ENCODE measurements around the gene BSN. TPM values are rescaled to one million over a fixed set of nuclear protein-coding genes. Genes with fewer than 3 reads are reported as not detected.

Gene BSN
- total RNA-seq, 1 experiment from 2014 or later, result 0.87 TPM

GRCh38 chr3:49602877-49603411 lies 48.7 kb downstream of the BSN start:
- H3K27me3 ChIP-seq (ENCODE audit: control insufficient read depth, insufficient read depth, low read length), result no peaks in the 10 kb centered on the region
- ChIA-PET POLR2A (no interaction called here), CTCF (no interaction called here)
- intact Hi-C loops (cut with micrococcal nuclease; ENCODE audit: unreplicated experiment), result no loop called here
- H3K9me3 ChIP-seq (ENCODE audit: control insufficient read depth, insufficient read depth, low read depth, low read length), result no peaks in the 10 kb centered on the region
- H3K27ac ChIP-seq (ENCODE audit: low read length), result no peak overlapping the region
- no peak overlapping the region for H3K4me3 ChIP-seq (ENCODE audit: low read depth in 2 of 2, low read length in 2 of 2)
- in situ Hi-C loops (cut with HindIII; ENCODE audit: low pct_unique_long_range_greater_than_20kb, low sequenced_read_pairs), result no loop called here
- H3K4me1 ChIP-seq (ENCODE audit: control insufficient read depth, insufficient read depth, low read length), result no peaks in the 10 kb centered on the region
- no TSS peak for BruUV-seq (replicated peaks)
- no peak for DNase-seq (ENCODE audit: low read depth, low spot score)
- H3K36me3 ChIP-seq (ENCODE audit: control insufficient read depth, insufficient read depth, low read length), result no peaks in the 10 kb centered on the region
- TF ChIP-seq CTCF (IDR thresholded peaks at IDR 0.05) (no peak), TCF7L2 (IDR thresholded peaks at IDR 0.05; ENCODE audit: low read depth, low read length) (no peak), REST (IDR thresholded peaks at IDR 0.05; ENCODE audit: insufficient read depth in 1 of 2, low read depth in 2 of 2, low read length in 1 of 2) (no peak), SIN3A (IDR thresholded peaks at IDR 0.05; ENCODE audit: borderline replicate concordance, insufficient read depth, low read depth, low read length) (no peak), POLR2AphosphoS5 (IDR thresholded peaks at IDR 0.05; ENCODE audit: low read depth, low read length) (no peak)
- peak; percentile 57 for ATAC-seq

GRCh38 chr3:49606427-49606826 lies 52.1 kb downstream of the BSN start:
- no peaks in the 10 kb centered on the region for H3K36me3 ChIP-seq (ENCODE audit: control insufficient read depth, insufficient read depth, low read length)
- DNase-seq (ENCODE audit: low read depth, low spot score), result no peak
- ATAC-seq, result no peak
- in situ Hi-C loops (cut with HindIII; ENCODE audit: low pct_unique_long_range_greater_than_20kb, low sequenced_read_pairs), result no loop called here
- no TSS peak for BruUV-seq (replicated peaks)
- no peak overlapping the region for H3K27ac ChIP-seq (ENCODE audit: low read length)
- H3K4me1 ChIP-seq (ENCODE audit: control insufficient read depth, insufficient read depth, low read length), result no peaks in the 10 kb centered on the region
- TF ChIP-seq POLR2AphosphoS5 (IDR thresholded peaks at IDR 0.05; ENCODE audit: low read depth, low read length) (no peak), TCF7L2 (IDR thresholded peaks at IDR 0.05; ENCODE audit: low read depth, low read length) (no peak), SIN3A (IDR thresholded peaks at IDR 0.05; ENCODE audit: borderline replicate concordance, insufficient read depth, low read depth, low read length) (no peak), CTCF (IDR thresholded peaks at IDR 0.05) (no peak)
- H3K9me3 ChIP-seq (ENCODE audit: control insufficient read depth, insufficient read depth, low read depth, low read length), result no peaks in the 10 kb centered on the region
- intact Hi-C loops (cut with micrococcal nuclease; ENCODE audit: unreplicated experiment), result no loop called here
- H3K27me3 ChIP-seq (ENCODE audit: control insufficient read depth, insufficient read depth, low read length), result no peaks in the 10 kb centered on the region
- ChIA-PET POLR2A (no interaction called here), CTCF (no interaction called here)
- H3K4me3 ChIP-seq (ENCODE audit: low read depth in 2 of 2, low read length in 2 of 2), result no peak overlapping the region
